ENCODE measurements around the gene EXOC6. TPM values are rescaled to one million over a fixed set of nuclear protein-coding genes. Genes with fewer than 3 reads are reported as not detected.
A peak's percentile ranks its signal among the peaks of the same experiment; 100 is the strongest.

Gene EXOC6
- total RNA-seq, 1 experiment from 2014 or later, result 9.3 TPM

DNA sequence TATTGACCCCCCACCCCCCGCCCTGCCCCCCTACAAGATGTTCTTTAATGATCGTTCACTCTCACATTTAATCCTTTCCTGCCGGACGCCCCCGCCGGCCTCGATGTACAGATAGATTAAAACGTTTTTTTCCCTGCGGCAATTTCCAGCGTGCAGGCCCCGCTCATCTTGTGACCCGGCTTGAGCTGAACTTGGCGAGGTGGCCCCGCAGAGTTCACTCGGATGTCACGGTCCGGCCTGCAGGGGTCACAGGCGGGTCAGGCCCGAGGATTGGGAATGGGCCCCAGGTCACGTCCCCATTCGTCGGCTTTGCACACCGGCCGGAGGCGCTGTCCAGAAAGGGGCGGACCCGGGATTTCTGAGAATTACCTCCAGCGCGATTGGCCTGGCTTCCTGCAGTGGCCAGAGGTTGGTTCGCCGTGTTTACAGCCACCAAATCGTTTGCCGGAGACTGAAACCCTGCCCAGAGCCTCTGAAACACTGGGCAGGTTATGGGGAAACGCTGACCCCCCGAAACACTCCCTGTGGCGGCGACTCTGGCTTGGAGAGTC lies 223.4 kb downstream of the EXOC6 start:
- peak overlapping the region; percentile 73 for H3K4me3 ChIP-seq

DNA sequence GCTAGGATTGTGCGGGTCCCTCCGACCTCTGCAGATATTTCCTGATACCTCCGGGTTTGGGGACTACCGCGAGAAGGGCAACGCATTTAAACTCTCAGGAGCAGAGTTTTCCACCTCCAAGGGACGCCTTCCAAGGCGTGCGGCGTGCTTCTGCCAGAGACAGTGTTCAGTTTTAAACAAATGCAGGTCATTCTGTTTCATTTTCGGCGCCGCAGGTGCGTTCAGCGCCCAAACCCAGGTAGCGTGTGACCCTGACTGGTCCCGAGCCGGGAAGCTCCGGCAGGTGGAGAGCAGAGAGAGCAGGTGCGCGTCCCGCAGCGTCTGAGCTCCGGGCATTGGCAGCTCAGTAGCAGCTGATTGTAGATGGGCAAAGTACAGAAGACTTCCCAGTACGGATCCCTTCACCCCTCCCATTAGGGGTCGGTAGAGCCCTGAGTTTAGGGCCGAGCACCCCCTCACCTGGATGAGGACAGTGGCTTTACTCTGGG lies 223.9 kb downstream of the EXOC6 start:
- peak overlapping the region; percentile 81 for H2AFZ ChIP-seq
- no TSS peak for BruUV-seq (replicated peaks)
- no peaks in the 10 kb centered on the region for H4K20me1 ChIP-seq (ENCODE audit: insufficient read depth)
- ChIA-PET CTCF (no interaction called here), POLR2A (ENCODE audit: unreplicated experiment) (interaction anchor here (0.6 kb wide), 1 partner anchor 212 kb away, joined by 3 read pairs; no protein-coding TSS in a partner anchor)
- no peaks in the 10 kb centered on the region for H3K9me3 ChIP-seq (ENCODE audit: insufficient read depth, low read depth)
- no peaks in the 10 kb centered on the region for H3K9me2 ChIP-seq (ENCODE audit: insufficient read depth)
- peak overlapping the region; percentile 61 for H3K27ac ChIP-seq
- no peaks in the 10 kb centered on the region for H3K27me3 ChIP-seq (ENCODE audit: insufficient read depth, low read depth)
- H3K36me3 ChIP-seq (ENCODE audit: low read depth), result no peaks in the 10 kb centered on the region
- intact Hi-C loops (cut with micrococcal nuclease; ENCODE audit: unreplicated experiment), result loop anchor here (5.0 to 10.0 kb wide), 3 partner anchors 65 to 443 kb away; no protein-coding TSS in a partner anchor
- peak overlapping the region; percentile 92 for H3K4me2 ChIP-seq
- TF ChIP-seq EZH2 (IDR thresholded peaks at IDR 0.05; ENCODE audit: low read depth) (no peak), CTCF (conservative IDR thresholded peaks at IDR 0.05) (no peak)
- peaks cover 23% of the 10 kb centered on the region; the same call in 1 of the 2 replicates for H3K4me1 ChIP-seq (replicated peaks; ENCODE audit: insufficient read depth)
- H3K4me3 ChIP-seq, result peak overlapping the region; percentile 73
- H3F3A ChIP-seq (ENCODE audit: insufficient read depth, low read depth), result no peaks in the 10 kb centered on the region
- no peaks in the 10 kb centered on the region for H3K79me2 ChIP-seq (ENCODE audit: low read depth)
- DNase-seq, result no peak

More for the DNA sequence above, 223.4 kb downstream of the EXOC6 start:
- Histone ChIP-seq H3K27me3 (ENCODE audit: insufficient read depth, low read depth) (no peaks in the 10 kb centered on the region), H3K9me3 (ENCODE audit: insufficient read depth, low read depth) (no peaks in the 10 kb centered on the region), H3K9me2 (ENCODE audit: insufficient read depth) (no peaks in the 10 kb centered on the region), H3F3A (ENCODE audit: insufficient read depth, low read depth) (no peaks in the 10 kb centered on the region), H3K4me1 (replicated peaks; ENCODE audit: insufficient read depth) (peaks cover 23% of the 10 kb centered on the region; the same call in 1 of the 2 replicates), H3K27ac (peak overlapping the region; percentile 61), H3K36me3 (ENCODE audit: low read depth) (no peaks in the 10 kb centered on the region), H3K79me2 (ENCODE audit: low read depth) (no peaks in the 10 kb centered on the region), H2AFZ (peak overlapping the region; percentile 81), H4K20me1 (ENCODE audit: insufficient read depth) (no peaks in the 10 kb centered on the region), H3K4me2 (peak overlapping the region; percentile 92)
- ChIA-PET CTCF (no interaction called here), POLR2A (ENCODE audit: unreplicated experiment) (no interaction called here)
- BruUV-seq (replicated peaks), result no TSS peak
- intact Hi-C loops (cut with micrococcal nuclease; ENCODE audit: unreplicated experiment), result loop anchor here (5.0 to 10.0 kb wide), 3 partner anchors 64 to 443 kb away; no protein-coding TSS in a partner anchor
- TF ChIP-seq EZH2 (IDR thresholded peaks at IDR 0.05; ENCODE audit: low read depth) (no peak), CTCF (conservative IDR thresholded peaks at IDR 0.05) (no peak)
- peak; percentile 74 to 76 for DNase-seq

- Histone ChIP-seq H2AFZ (peak overlapping the region; percentile 81), H3K27me3 (ENCODE audit: insufficient read depth, low read depth) (no peaks in the 10 kb centered on the region), H4K20me1 (ENCODE audit: insufficient read depth) (no peaks in the 10 kb centered on the region), H3F3A (ENCODE audit: insufficient read depth, low read depth) (no peaks in the 10 kb centered on the region), H3K4me1 (replicated peaks; ENCODE audit: insufficient read depth) (peaks cover 23% of the 10 kb centered on the region; the same call in 1 of the 2 replicates), H3K79me2 (ENCODE audit: low read depth) (no peaks in the 10 kb centered on the region), H3K4me3 (peak overlapping the region; percentile 73), H3K9me2 (ENCODE audit: insufficient read depth) (no peaks in the 10 kb centered on the region), H3K4me2 (peak overlapping the region; percentile 92), H3K27ac (no peak overlapping the region), H3K36me3 (ENCODE audit: low read depth) (no peaks in the 10 kb centered on the region), H3K9me3 (ENCODE audit: insufficient read depth, low read depth) (no peaks in the 10 kb centered on the region)
- ChIA-PET POLR2A (ENCODE audit: unreplicated experiment) (interaction anchor here (0.6 kb wide), 3 partner anchors 55 to 261 kb away, joined by 3 to 4 read pairs (median 3); no protein-coding TSS in a partner anchor), CTCF (no interaction called here)
- BruUV-seq (replicated peaks), result no TSS peak
- DNase-seq, result no peak
- intact Hi-C loops (cut with micrococcal nuclease; ENCODE audit: unreplicated experiment), result loop anchor here (5.0 to 10.0 kb wide), 3 partner anchors 66 to 442 kb away; no protein-coding TSS in a partner anchor
- no peak for TF ChIP-seq CTCF (conservative IDR thresholded peaks at IDR 0.05)
- no peak for TF ChIP-seq EZH2 (IDR thresholded peaks at IDR 0.05; ENCODE audit: low read depth)
These were observed 224.6 kb downstream of the EXOC6 start for GRCh38 chr10:93072713-93073538.

All from PC-9 (cell line).